ENCODE results near the gene LRRK1. TPM values are rescaled to one million over a fixed set of nuclear protein-coding genes. Genes with fewer than 3 reads are reported as not detected.
A peak's percentile ranks its signal among the peaks of the same experiment; 100 is the strongest.

LRRK1 gene
- total and polyA plus RNA-seq, 2 donors, result 3.4 to 6.7 TPM

GRCh38 chr15:100889385-100890050 is 29.6 kb upstream of the LRRK1 start:
- no peaks in the 10 kb centered on the region for H3K9me3 ChIP-seq (ENCODE audit: control insufficient read depth in 2 of 2, insufficient read depth in 1 of 2, low read length in 1 of 2)
- H3K27me3 ChIP-seq (ENCODE audit: control insufficient read depth in 2 of 2, insufficient read depth in 1 of 2, low read length in 1 of 2), result peaks cover 9 to 71% of the 10 kb centered on the region in 2 donors
- H3K27ac ChIP-seq (ENCODE audit: low read depth in 1 of 2, low read length in 1 of 2), result peak overlapping the region in 1 of 2 donors; percentile 11
- no peaks in the 10 kb centered on the region for H3K36me3 ChIP-seq (ENCODE audit: control insufficient read depth in 2 of 2, insufficient read depth in 2 of 2, low read length in 1 of 2)
- peaks cover 0 to 3% of the 10 kb centered on the region in 2 donors for H3K4me1 ChIP-seq (ENCODE audit: control insufficient read depth in 2 of 2, insufficient read depth in 2 of 2, low read length in 2 of 2)
- 33% methylated on average over 20 of the region's 20 CpGs for WGBS
- peak in 2 of 9 donors; percentile 9 to 35 for DNase-seq (ENCODE audit: low read depth in 6 of 9, low spot score in 9 of 9)
- H3K4me3 ChIP-seq (ENCODE audit: low read length in 2 of 2), result no peak overlapping the region

GRCh38 chr15:100890051-100890720 is 29.0 kb upstream of the LRRK1 start:
- no peak for DNase-seq (ENCODE audit: low read depth in 6 of 9, low spot score in 9 of 9)
- Histone ChIP-seq H3K9me3 (ENCODE audit: control insufficient read depth in 2 of 2, insufficient read depth in 1 of 2, low read length in 1 of 2) (no peaks in the 10 kb centered on the region), H3K4me3 (ENCODE audit: low read length in 2 of 2) (no peak overlapping the region), H3K27me3 (ENCODE audit: control insufficient read depth in 2 of 2, insufficient read depth in 1 of 2, low read length in 1 of 2) (peaks cover 9 to 67% of the 10 kb centered on the region in 2 donors), H3K36me3 (ENCODE audit: control insufficient read depth in 2 of 2, insufficient read depth in 2 of 2, low read length in 1 of 2) (no peaks in the 10 kb centered on the region), H3K27ac (ENCODE audit: low read depth in 1 of 2, low read length in 1 of 2) (no peak overlapping the region), H3K4me1 (ENCODE audit: control insufficient read depth in 2 of 2, insufficient read depth in 2 of 2, low read length in 2 of 2) (peaks cover 0 to 3% of the 10 kb centered on the region in 2 donors)
- WGBS, result 85% methylated on average over 10 of the region's 10 CpGs

GRCh38 chr15:100890850-100891249 is 28.3 kb upstream of the LRRK1 start:
- no peak for DNase-seq (ENCODE audit: low read depth in 6 of 9, low spot score in 9 of 9)
- Histone ChIP-seq H3K9me3 (ENCODE audit: control insufficient read depth in 2 of 2, insufficient read depth in 1 of 2, low read length in 1 of 2) (no peaks in the 10 kb centered on the region), H3K27me3 (ENCODE audit: control insufficient read depth in 2 of 2, insufficient read depth in 1 of 2, low read length in 1 of 2) (peaks cover 9 to 64% of the 10 kb centered on the region in 2 donors), H3K36me3 (ENCODE audit: control insufficient read depth in 2 of 2, insufficient read depth in 2 of 2, low read length in 1 of 2) (no peaks in the 10 kb centered on the region), H3K27ac (ENCODE audit: low read depth in 1 of 2, low read length in 1 of 2) (no peak overlapping the region), H3K4me1 (ENCODE audit: control insufficient read depth in 2 of 2, insufficient read depth in 2 of 2, low read length in 2 of 2) (peaks cover 0 to 3% of the 10 kb centered on the region in 2 donors), H3K4me3 (ENCODE audit: low read length in 2 of 2) (no peak overlapping the region)
- WGBS, result 91% methylated on average over 6 of the region's 6 CpGs

- no peak for DNase-seq (ENCODE audit: low read depth in 6 of 9, low spot score in 9 of 9)
- peaks cover 0 to 3% of the 10 kb centered on the region in 2 donors for H3K4me1 ChIP-seq (ENCODE audit: control insufficient read depth in 2 of 2, insufficient read depth in 2 of 2, low read length in 2 of 2)
- peaks cover 9 to 59% of the 10 kb centered on the region in 2 donors for H3K27me3 ChIP-seq (ENCODE audit: control insufficient read depth in 2 of 2, insufficient read depth in 1 of 2, low read length in 1 of 2)
- no peaks in the 10 kb centered on the region for H3K9me3 ChIP-seq (ENCODE audit: control insufficient read depth in 2 of 2, insufficient read depth in 1 of 2, low read length in 1 of 2)
- H3K36me3 ChIP-seq (ENCODE audit: control insufficient read depth in 2 of 2, insufficient read depth in 2 of 2, low read length in 1 of 2), result no peaks in the 10 kb centered on the region
- no peak overlapping the region for H3K27ac ChIP-seq (ENCODE audit: low read depth in 1 of 2, low read length in 1 of 2)
- WGBS, result 50% methylated on average over 21 of the region's 21 CpGs
- no peak overlapping the region for H3K4me3 ChIP-seq (ENCODE audit: low read length in 2 of 2)
Observed at GRCh38 chr15:100891307-100892012, 27.7 kb upstream of the LRRK1 start.

GRCh38 chr15:100892013-100892355 is 27.2 kb upstream of the LRRK1 start:
- DNase-seq (ENCODE audit: low read depth in 6 of 9, low spot score in 9 of 9), result no peak
- no peaks in the 10 kb centered on the region for H3K9me3 ChIP-seq (ENCODE audit: control insufficient read depth in 2 of 2, insufficient read depth in 1 of 2, low read length in 1 of 2)
- H3K36me3 ChIP-seq (ENCODE audit: control insufficient read depth in 2 of 2, insufficient read depth in 2 of 2, low read length in 1 of 2), result no peaks in the 10 kb centered on the region
- H3K4me3 ChIP-seq (ENCODE audit: low read length in 2 of 2), result no peak overlapping the region
- H3K4me1 ChIP-seq (ENCODE audit: control insufficient read depth in 2 of 2, insufficient read depth in 2 of 2, low read length in 2 of 2), result peaks cover 0 to 3% of the 10 kb centered on the region in 2 donors
- H3K27ac ChIP-seq (ENCODE audit: low read depth in 1 of 2, low read length in 1 of 2), result no peak overlapping the region
- 64% methylated on average over 6 of the region's 6 CpGs for WGBS
- peaks cover 9 to 57% of the 10 kb centered on the region in 2 donors for H3K27me3 ChIP-seq (ENCODE audit: control insufficient read depth in 2 of 2, insufficient read depth in 1 of 2, low read length in 1 of 2)

GRCh38 chr15:100893261-100893963 is 25.7 kb upstream of the LRRK1 start:
- Histone ChIP-seq H3K4me3 (ENCODE audit: low read length in 2 of 2) (no peak overlapping the region), H3K27ac (ENCODE audit: low read depth in 1 of 2, low read length in 1 of 2) (no peak overlapping the region), H3K9me3 (ENCODE audit: control insufficient read depth in 2 of 2, insufficient read depth in 1 of 2, low read length in 1 of 2) (no peaks in the 10 kb centered on the region), H3K27me3 (ENCODE audit: control insufficient read depth in 2 of 2, insufficient read depth in 1 of 2, low read length in 1 of 2) (peaks cover 9 to 46% of the 10 kb centered on the region in 2 donors), H3K4me1 (ENCODE audit: control insufficient read depth in 2 of 2, insufficient read depth in 2 of 2, low read length in 2 of 2) (peaks cover 0 to 3% of the 10 kb centered on the region in 2 donors), H3K36me3 (ENCODE audit: control insufficient read depth in 2 of 2, insufficient read depth in 2 of 2, low read length in 1 of 2) (no peaks in the 10 kb centered on the region)
- WGBS, result 92% methylated on average over 6 of the region's 6 CpGs
- DNase-seq (ENCODE audit: low read depth in 6 of 9, low spot score in 9 of 9), result no peak

- Histone ChIP-seq H3K4me3 (ENCODE audit: low read length in 2 of 2) (no peak overlapping the region), H3K9me3 (ENCODE audit: control insufficient read depth in 2 of 2, insufficient read depth in 1 of 2, low read length in 1 of 2) (no peaks in the 10 kb centered on the region), H3K27ac (ENCODE audit: low read depth in 1 of 2, low read length in 1 of 2) (no peak overlapping the region), H3K4me1 (ENCODE audit: control insufficient read depth in 2 of 2, insufficient read depth in 2 of 2, low read length in 2 of 2) (peaks cover 0 to 3% of the 10 kb centered on the region in 2 donors), H3K27me3 (ENCODE audit: control insufficient read depth in 2 of 2, insufficient read depth in 1 of 2, low read length in 1 of 2) (peaks cover 9 to 44% of the 10 kb centered on the region in 2 donors), H3K36me3 (ENCODE audit: control insufficient read depth in 2 of 2, insufficient read depth in 2 of 2, low read length in 1 of 2) (no peaks in the 10 kb centered on the region)
- WGBS, result 92% methylated on average over 9 of the region's 9 CpGs
- DNase-seq (ENCODE audit: low read depth in 6 of 9, low spot score in 9 of 9), result no peak
Observed at GRCh38 chr15:100893964-100894295, 25.2 kb upstream of the LRRK1 start.

- no peaks in the 10 kb centered on the region for H3K4me1 ChIP-seq (ENCODE audit: control insufficient read depth in 2 of 2, insufficient read depth in 2 of 2, low read length in 2 of 2)
- no peak overlapping the region for H3K27ac ChIP-seq (ENCODE audit: low read depth in 1 of 2, low read length in 1 of 2)
- H3K9me3 ChIP-seq (ENCODE audit: control insufficient read depth in 2 of 2, insufficient read depth in 1 of 2, low read length in 1 of 2), result no peaks in the 10 kb centered on the region
- H3K27me3 ChIP-seq (ENCODE audit: control insufficient read depth in 2 of 2, insufficient read depth in 1 of 2, low read length in 1 of 2), result peaks cover 8 to 28% of the 10 kb centered on the region in 2 donors
- no peaks in the 10 kb centered on the region for H3K36me3 ChIP-seq (ENCODE audit: control insufficient read depth in 2 of 2, insufficient read depth in 2 of 2, low read length in 1 of 2)
- 93% methylated on average over 13 of the region's 13 CpGs for WGBS
- H3K4me3 ChIP-seq (ENCODE audit: low read length in 2 of 2), result no peak overlapping the region
- no peak for DNase-seq (ENCODE audit: low read depth in 6 of 9, low spot score in 9 of 9)
Observed at GRCh38 chr15:100895721-100896120, 23.4 kb upstream of the LRRK1 start.
